ENCODE results near the gene ITGAX. TPM values are rescaled to one million over a fixed set of nuclear protein-coding genes. Genes with fewer than 3 reads are reported as not detected.

ITGAX gene
- total and polyA plus RNA-seq, 2 donors (not counting 1 experiment from before 2014, with no cell fraction given) = 48.0 to 78.8 TPM

- H2AFZ ChIP-seq (ENCODE audit: insufficient read depth, low read depth, low read length, poor library complexity, severe bottlenecking) = no peak overlapping the region
- H3K36me3 ChIP-seq (replicated peaks in 1 of 2; ENCODE audit: control extremely low read depth in 1 of 2, control insufficient read depth in 1 of 2, extremely low read depth in 1 of 2, insufficient read depth in 2 of 2, low read length in 1 of 2) = no peaks in the 10 kb centered on the region
- no CpG with 5 or more reads among the region's 4 CpGs for WGBS (ENCODE audit: insufficient coverage)
- POLR2A ChIA-PET = interaction anchor here (1.5 to 2.0 kb wide), 3 partner anchors 118 to 190 kb away, joined by 5 read pairs; partner anchors contain the start of gene FUS
- CTCF ChIA-PET = interaction anchor here (1.0 to 4.0 kb wide), 9 partner anchors 50 to 350 kb away, joined by 3 to 35 read pairs (median 8); partner anchors contain the start of genes HSD3B7, PYCARD and PYDC1
- no peak overlapping the region for H3K9ac ChIP-seq (ENCODE audit: low read length)
- H3K9me3 Mint-ChIP-seq (ENCODE audit: insufficient read depth) = no peaks in the 10 kb centered on the region
- H3K27me3 Mint-ChIP-seq = peaks cover 12% of the 10 kb centered on the region
- peak overlapping the region; percentile 46 for H3K27ac Mint-ChIP-seq
- DNase-seq = no peak
- no peak for ATAC-seq (ENCODE audit: low read depth)
- H3K4me2 ChIP-seq (replicated peaks; ENCODE audit: low read depth, low read length, poor library complexity, severe bottlenecking) = no peak overlapping the region
- H3K27ac ChIP-seq (ENCODE audit: low read length in 2 of 2) = no peak overlapping the region
- H3K4me1 ChIP-seq (ENCODE audit: control insufficient read depth in 2 of 2, insufficient read depth in 2 of 2, low read length in 2 of 2) = peaks cover 7 to 19% of the 10 kb centered on the region in 2 donors
- H3K27me3 ChIP-seq (replicated peaks in 1 of 4; ENCODE audit: control extremely low read depth in 1 of 4, control insufficient read depth in 3 of 4, insufficient read depth in 4 of 4, low read length in 3 of 4) = peaks cover 0 to 27% (median 4%) of the 10 kb centered on the region in 4 experiments
- TF ChIP-seq EZH2 (IDR thresholded peaks at IDR 0.05; ENCODE audit: borderline replicate concordance, insufficient read depth, low read depth, low read length, poor library complexity, severe bottlenecking) (no peak), CTCF (IDR thresholded peaks at IDR 0.05) (no peak)
- no peak overlapping the region for H3K4me3 ChIP-seq (ENCODE audit: control extremely low read depth in 1 of 5, extremely low read depth in 1 of 5, insufficient read depth in 1 of 5, low read depth in 2 of 5, low read length in 4 of 5)
- H3K79me2 ChIP-seq (ENCODE audit: control insufficient read depth, insufficient read depth, low read length) = peaks cover 3% of the 10 kb centered on the region
- intact Hi-C loops (cut with micrococcal nuclease) = no loop called here
- peaks cover 0 to 7% (median 0%) of the 10 kb centered on the region in 3 donors for H3K9me3 ChIP-seq (ENCODE audit: control extremely low read depth in 1 of 3, control insufficient read depth in 2 of 3, insufficient read depth in 1 of 3, low read length in 2 of 3)
- peaks cover 23% of the 10 kb centered on the region for H3K4me1 Mint-ChIP-seq
- H3K4me3 Mint-ChIP-seq = peak overlapping the region; percentile 69
- no peaks in the 10 kb centered on the region for H4K20me1 ChIP-seq (ENCODE audit: control insufficient read depth, insufficient read depth, low read length, poor library complexity, severe bottlenecking)
Observed at GRCh38 chr16:31332544-31332943, 22.4 kb upstream of the ITGAX start.
